Cardiac muscle cell (in vitro differentiated cells and primary cell): ENCODE data around the gene RHBDD3. TPM values are rescaled to one million over a fixed set of nuclear protein-coding genes. Genes with fewer than 3 reads are reported as not detected.

ENCODE experiments used
- DNase-seq, 2 donors: peaks; one replicate each; pipeline versions ENCODE4 v3.0.0 to v3.0.0-alpha.2; 2010 to 2017; ENCODE audit warnings: low read depth in 1 of 2, low spot score in 1 of 2
- H3K27ac ChIP-seq: fragments of 200-600 bp; sonication (generic); 2 replicates; pipeline ENCODE4 v1.5.1; 2016
- H3K27me3 ChIP-seq: fragments of 200-600 bp; sonication (generic); 2 replicates; pipeline ENCODE4 v1.6.0; 2016; ENCODE audit warnings: control low read depth
- H3K36me3 ChIP-seq: fragments of 200-600 bp; sonication (generic); 2 replicates; pipeline ENCODE4 v1.5.1; 2016; ENCODE audit warnings: control low read depth
- H3K4me1 ChIP-seq: fragments of 200-600 bp; sonication (generic); 2 replicates; pipeline ENCODE4 v1.8.1; 2017; ENCODE audit warnings: low read depth, mild to moderate bottlenecking, mixed run types
- H3K4me3 ChIP-seq: fragments of 200-600 bp; sonication (generic); 2 replicates; pipeline ENCODE4 v1.5.1; 2016; ENCODE audit warnings: mild to moderate bottlenecking
- H3K9me3 ChIP-seq: fragments of 200-600 bp; sonication (generic); 2 replicates; pipeline ENCODE4 v1.5.1; 2017; ENCODE audit warnings: low read depth, mild to moderate bottlenecking, control low read depth
- CTCF ChIP-seq: IDR thresholded peaks from 2 replicates; pipeline ENCODE4 v1.5.1; 2012; ENCODE audit warnings: low read depth, mild to moderate bottlenecking, low read length
- polyA plus RNA-seq: library from polyadenylated mRNA; unstranded; fragments of >200 nt; fragmentation: Nextera tagmentation; extraction: Ambion mirVana; gene quantifications from 2 replicates; pipeline ENCODE4 v1.2.1, GENCODE V29; 2016
- total RNA-seq: library from RNA; depleted of rRNA; stranded (reverse); fragments of >200 nt; gene quantifications from 2 replicates; pipeline ENCODE4 v1.2.3, GENCODE V29; 2016

The RHBDD3 gene
- total and polyA plus RNA-seq, 2 experiments from 2014 or later = 80.4 to 88.6 TPM

GRCh38 chr22:29306835-29307595 is 39.2 kb upstream of the RHBDD3 start:
- Histone ChIP-seq H3K4me3 (peak overlapping the region; percentile 81), H3K9me3 (no peaks in the 10 kb centered on the region), H3K27me3 (no peaks in the 10 kb centered on the region), H3K4me1 (peaks cover 13% of the 10 kb centered on the region), H3K36me3 (no peaks in the 10 kb centered on the region), H3K27ac (peak overlapping the region; percentile 24)
- TF ChIP-seq CTCF = no peak
- DNase-seq = peak; percentile 83 to 92

- peak; percentile 66 for TF ChIP-seq CTCF
- DNase-seq = peak; percentile 88 to 89
- no peaks in the 10 kb centered on the region for H3K9me3 ChIP-seq
- H3K4me3 ChIP-seq = peak within 1 kb of the TSS; percentile 81
- no peaks in the 10 kb centered on the region for H3K36me3 ChIP-seq
- peaks cover 13% of the 10 kb centered on the region for H3K4me1 ChIP-seq
- peak within 1 kb of the TSS; percentile 24 for H3K27ac ChIP-seq
- H3K27me3 ChIP-seq = no peaks in the 10 kb centered on the region
Measured at GRCh38 chr22:29306175-29306834, 38.5 kb upstream of the RHBDD3 start, which contains the start of gene GAS2L1. TSS of gene GAS2L1 (plus strand) at chr22:29306650. CDS start at chr22:29308106, 1,456 bp downstream.

GRCh38 chr22:29305836-29306174 is 38.0 kb upstream of the RHBDD3 start:
- no peak for TF ChIP-seq CTCF
- Histone ChIP-seq H3K27me3 (no peaks in the 10 kb centered on the region), H3K36me3 (no peaks in the 10 kb centered on the region), H3K27ac (no peak overlapping the region), H3K9me3 (no peaks in the 10 kb centered on the region), H3K4me3 (no peak overlapping the region), H3K4me1 (peaks cover 13% of the 10 kb centered on the region)
- DNase-seq = no peak

GRCh38 chr22:29302681-29303465 is 35.1 kb upstream of the RHBDD3 start:
- Histone ChIP-seq H3K36me3 (peaks cover 21% of the 10 kb centered on the region), H3K4me1 (no peaks in the 10 kb centered on the region), H3K9me3 (no peaks in the 10 kb centered on the region), H3K27me3 (no peaks in the 10 kb centered on the region), H3K27ac (peak overlapping the region; percentile 34), H3K4me3 (no peak overlapping the region)
- peak in 1 of 2 donors; percentile 20 for DNase-seq
- no peak for TF ChIP-seq CTCF

- DNase-seq = no peak
- Histone ChIP-seq H3K4me1 (no peaks in the 10 kb centered on the region), H3K27ac (peak overlapping the region; percentile 34), H3K9me3 (no peaks in the 10 kb centered on the region), H3K27me3 (no peaks in the 10 kb centered on the region), H3K4me3 (no peak overlapping the region), H3K36me3 (peaks cover 26% of the 10 kb centered on the region)
- TF ChIP-seq CTCF = no peak
Measured at GRCh38 chr22:29302402-29302680, 34.6 kb upstream of the RHBDD3 start.
